ENCODE results near the gene MSH4.
"Not testable (repeated sequence)": the region's sequence is repeated elsewhere in the genome, so short reads cannot be mapped to it uniquely, and the experiment has no call there.

The MSH4 gene

DNA sequence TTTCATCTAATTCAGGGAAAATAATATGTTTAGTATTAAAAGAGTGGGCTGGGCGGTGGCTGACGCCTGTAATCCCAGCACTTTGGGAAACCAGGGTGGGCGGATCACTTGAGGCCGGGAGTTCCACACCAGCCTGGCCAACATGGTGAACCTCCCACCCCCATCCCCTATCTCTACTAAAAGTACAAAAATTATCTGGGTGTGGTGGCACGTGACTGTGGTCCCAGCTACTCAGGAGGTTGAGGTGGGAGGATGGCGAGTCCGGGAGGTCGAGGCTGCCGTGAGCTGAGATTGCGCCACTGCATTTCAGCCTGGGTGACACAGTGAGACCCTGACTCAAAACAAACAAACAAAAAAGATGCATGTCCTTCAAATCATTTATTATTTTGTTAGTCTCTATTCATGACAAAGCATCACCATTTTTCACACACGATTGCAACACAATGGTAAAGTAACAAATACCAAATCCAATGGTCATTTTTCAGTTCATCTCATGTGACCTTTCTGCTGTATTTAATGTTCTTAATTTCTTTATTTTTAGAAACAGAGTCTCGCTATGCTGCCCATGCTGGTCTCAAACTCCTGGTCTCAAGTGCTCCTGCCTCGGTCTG lies 1.0 kb downstream of the MSH4 start:
- no peak for ATAC-seq

DNA sequence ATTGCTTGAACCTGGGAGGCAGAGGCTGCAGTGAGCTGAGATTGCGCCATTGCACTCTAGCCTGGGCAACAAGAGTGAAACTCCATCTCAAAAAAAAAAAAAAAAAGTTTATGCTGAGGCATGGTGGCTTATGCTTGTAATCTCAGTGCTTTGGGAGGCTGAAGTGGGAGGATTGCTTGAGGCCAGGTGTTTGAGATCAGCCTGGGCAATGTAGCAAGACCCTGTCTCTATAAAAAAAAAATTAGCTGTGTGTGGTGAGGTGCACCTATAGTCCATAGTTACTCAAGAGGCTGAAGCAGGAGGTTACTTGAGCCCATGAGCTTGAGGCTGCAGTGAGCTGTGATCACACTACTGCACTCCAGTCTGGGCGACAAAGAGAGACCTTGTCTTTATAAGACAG lies 4.8 kb downstream of the MSH4 start:
- ATAC-seq = not testable (repeated sequence)

DNA sequence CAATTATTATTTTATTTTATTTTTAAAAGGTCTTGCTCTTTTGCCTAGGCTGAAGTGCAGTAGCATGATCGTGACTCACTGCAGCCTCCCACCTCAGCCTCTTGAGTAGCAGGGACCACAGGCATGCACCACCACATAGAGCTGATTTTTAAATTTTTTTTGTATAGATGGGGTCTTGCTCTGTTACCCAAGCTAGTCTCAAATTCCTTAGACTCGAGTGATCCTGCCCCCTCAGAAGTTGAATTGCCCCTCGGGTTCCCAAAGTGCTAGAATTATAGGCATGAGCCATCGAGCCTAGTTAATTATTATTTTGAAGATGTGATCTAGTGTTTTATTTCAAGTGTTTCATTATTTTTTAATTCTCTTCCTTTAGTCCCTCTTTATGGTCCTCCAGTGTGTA lies 12.2 kb downstream of the MSH4 start:
- ATAC-seq = no peak

DNA sequence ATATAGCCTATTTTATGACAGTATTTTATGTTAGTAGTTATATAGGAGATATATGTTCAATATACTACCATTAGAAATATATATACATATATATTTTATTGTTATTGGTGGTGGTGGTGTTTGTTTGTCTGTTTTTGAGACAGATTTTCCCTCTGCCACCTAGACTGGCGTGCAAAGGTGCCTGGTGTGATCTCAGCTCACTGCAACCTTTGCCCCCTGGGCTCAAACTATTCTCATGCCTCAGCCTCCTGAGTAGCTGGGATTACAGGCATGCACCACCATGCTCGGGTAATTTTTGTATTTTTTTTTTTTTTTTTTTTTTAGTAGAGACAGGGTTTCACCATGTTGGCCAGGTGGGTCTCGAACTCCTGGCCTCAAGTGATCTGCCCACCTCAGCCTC lies 13.4 kb downstream of the MSH4 start:
- ATAC-seq = not testable (repeated sequence)

DNA sequence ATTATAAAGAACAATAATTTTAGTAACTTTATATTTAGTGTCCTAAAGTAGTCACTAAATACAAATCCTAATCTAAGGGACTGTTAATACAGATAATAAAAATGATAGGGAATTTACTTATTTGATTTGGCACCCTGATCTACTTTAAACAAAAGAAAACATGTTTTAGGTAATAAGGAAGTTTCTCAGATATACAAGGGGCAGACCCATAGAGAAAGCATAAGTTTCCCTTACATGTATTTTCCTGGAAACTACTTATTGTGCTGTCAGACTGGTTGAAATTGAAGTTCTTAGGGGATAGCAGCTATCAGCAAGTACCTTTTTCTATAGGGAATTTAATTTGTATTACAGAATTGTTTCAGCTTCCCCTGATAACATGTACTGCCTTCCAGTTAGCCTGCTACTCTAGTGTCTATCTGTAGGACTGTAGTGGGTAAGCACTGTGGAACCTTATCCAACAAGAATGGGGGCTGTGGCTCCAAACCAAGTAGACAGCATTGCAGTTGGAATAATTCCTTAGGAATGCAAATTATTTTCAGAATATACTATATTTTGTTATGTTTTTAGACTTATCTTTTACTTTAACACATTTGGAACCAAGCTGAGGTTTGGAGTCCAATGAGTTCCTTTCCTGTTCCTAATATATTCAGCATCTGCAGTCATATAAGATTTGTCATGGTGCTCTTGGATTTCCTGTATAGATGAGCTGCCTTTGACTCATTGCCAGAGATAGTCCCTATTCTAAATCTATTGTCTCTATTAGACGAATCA lies 14.7 kb downstream of the MSH4 start:
- ATAC-seq = no peak

DNA sequence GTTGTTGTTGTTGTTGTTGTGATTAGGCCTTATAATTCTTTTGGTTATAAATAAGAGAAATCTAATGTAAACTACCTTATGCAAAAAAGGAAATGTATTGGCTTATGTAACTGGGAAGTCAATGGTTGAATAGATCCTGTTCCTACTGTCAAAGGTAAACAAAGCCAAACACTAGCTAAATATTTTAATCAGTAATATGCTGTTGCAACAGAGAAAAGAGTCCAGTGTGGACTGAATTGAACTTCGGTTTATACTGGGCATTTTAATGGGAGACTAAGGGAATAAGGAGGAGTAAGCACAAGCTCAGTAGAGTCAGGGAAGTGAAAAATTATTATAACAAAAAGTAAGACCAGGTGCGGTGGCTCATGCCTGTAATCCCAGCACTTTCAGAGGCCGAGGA lies 15.4 kb downstream of the MSH4 start:
- no peak for ATAC-seq

DNA sequence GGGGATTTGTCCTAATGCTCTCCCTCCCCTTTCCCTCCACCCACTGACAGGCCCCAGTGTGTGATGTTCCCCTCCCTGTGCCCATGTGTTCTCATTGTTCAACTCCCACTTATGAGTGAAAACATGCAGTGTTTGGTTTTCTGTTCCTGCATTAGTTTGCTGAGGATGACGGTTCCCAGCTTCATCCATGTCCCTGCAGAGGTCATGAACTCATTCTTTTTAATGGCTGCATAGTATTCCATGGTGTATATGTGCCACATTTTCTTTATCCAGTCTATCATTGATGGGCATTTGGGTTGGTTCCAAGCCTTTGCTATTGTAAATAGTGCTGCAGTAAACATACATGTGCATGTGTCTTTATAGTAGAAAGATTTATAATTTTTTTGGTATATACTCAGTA lies 26.9 kb downstream of the MSH4 start:
- not testable (repeated sequence) for ATAC-seq

DNA sequence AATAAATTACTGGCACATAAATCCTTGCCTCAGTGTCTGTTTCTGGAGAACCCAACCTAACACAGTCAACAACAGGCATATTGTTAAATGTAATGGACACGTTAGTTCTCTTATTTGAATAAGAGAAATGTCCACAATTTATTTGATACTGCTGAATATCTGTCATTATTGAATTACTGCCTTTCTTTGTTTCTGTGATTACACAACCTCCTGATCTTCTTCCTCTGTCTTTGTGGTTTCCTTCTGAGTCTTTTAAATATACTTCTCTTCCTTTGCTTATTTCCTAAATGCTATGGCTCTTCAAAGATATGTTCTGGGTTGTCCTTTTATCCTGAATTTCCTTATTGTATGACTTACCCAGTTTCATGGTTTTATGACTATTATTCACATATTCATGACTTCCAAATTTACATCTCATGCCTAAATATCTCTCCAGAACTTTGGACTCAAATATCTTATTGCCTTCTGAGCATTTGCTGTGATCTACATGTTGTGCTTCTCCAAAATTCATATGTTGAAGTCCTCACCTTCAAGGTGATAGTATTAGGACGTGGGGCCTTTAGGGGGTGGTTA lies 39.9 kb downstream of the MSH4 start:
- ATAC-seq = no peak

DNA sequence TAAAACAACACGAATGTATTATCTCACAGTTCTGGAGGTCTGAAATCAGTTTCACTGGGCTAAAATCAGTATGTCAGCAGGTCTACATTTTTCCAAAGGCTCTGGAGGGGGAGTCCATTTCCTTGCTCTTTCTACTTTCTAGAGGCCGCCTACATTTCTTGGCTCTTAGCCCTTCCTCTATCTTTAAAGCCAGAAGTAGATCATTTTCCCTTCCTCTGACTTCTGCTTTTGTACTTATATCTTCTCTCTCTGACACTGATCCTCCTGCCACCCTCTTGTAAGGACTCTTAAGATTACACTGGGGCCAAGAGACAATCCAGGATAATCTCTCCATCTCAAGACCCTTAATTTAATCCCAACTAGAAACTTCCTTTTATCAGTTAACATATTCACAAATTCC lies 41.4 kb downstream of the MSH4 start:
- ATAC-seq = no peak

DNA sequence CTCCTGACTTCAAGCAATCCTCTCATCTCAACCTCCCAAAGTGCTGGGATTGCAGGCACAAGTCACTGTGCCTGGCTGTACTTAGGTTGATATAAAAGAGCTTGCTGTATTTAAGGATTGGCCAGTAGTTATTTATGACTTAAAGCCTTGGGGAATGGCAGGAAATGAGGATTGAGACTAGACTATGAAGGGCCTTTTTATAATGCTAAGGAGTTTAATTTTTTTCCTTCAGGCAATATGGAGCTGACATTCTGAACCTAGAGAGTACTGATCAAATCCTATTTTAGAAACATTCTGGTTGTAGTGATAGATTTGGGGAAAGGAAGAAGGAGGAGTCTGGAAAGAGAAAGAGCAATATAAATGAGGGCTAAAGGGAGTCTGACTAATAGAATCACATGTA lies 44.7 kb downstream of the MSH4 start:
- ATAC-seq = no peak

DNA sequence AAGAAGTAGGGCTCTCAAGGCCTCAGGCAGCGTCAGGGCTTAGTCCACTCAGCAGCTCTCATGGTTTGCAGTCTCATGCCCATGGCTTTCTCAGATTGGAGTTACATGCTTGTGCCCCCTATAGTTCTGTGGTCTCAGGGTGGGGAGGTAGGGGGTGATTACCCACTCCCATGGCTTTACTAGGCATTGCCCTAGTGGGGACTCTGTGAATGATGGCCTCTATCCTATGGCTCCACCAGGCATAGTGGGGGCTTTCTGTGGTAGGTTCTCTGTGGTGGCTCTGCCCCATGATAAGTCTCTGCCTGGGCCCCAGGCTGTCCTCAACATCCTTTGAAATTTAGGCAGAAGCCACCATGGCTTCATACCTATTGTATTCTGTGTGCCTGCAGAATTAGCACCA lies 48.9 kb downstream of the MSH4 start:
- no peak for ATAC-seq

DNA sequence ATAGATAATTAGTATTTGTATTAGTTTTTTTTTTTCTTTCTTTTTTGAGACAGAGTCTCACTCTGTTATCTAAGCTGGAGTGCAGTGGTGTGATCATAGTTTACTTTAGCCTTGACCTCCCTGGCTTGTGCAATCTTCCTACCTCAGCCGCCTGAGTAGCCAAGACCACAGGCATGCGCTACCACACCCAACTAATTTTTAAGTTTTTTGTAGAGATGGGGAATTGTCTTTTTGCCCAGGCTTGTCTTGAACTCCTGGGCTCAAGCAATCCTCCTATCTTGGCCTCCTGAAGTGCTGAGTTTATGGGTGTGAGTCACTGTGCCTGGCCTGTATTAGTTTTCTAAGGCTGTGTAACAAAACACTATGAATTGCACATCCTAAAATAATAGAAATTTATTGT lies 58.3 kb downstream of the MSH4 start:
- no peak for ATAC-seq

DNA sequence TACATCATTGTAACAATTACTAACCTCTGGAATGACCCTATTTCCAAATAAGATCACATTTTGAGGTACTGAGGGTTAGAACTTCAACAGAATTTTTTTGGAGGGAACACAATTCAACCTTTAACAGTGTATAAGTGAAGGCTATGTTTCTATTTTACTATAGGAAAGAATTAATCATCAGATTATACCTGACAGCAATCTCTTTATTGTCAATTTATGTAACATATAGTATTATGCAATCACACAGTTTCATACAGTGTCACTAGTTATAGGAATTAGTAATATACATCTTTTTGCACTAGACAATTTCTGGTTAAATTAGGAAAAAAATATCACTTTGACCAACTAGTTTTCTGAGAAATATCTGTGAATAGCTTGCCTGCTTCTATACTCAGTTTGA lies 59.1 kb downstream of the MSH4 start:
- ATAC-seq = peak in 1 of 2 donors; percentile 17

DNA sequence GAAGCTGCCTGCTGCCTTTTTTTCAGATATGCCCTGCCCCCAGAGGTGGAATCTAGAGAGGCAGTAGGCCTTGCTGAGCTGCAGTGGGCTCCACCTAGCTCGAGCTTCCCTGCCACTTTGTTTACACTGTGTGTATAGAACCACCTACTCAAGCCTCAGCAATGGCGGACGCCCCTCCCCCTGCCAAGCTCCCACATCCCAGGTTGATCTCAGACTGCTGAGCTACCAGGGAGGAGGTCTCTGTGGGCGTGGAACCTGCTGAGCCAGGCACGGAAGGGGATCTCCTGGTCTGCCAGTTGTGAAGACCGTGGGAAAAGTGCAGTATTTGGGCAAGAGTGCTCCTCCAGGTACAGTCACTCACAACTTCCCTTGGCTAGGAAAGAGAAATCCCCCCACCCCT lies 65.1 kb downstream of the MSH4 start:
- ATAC-seq = no peak

DNA sequence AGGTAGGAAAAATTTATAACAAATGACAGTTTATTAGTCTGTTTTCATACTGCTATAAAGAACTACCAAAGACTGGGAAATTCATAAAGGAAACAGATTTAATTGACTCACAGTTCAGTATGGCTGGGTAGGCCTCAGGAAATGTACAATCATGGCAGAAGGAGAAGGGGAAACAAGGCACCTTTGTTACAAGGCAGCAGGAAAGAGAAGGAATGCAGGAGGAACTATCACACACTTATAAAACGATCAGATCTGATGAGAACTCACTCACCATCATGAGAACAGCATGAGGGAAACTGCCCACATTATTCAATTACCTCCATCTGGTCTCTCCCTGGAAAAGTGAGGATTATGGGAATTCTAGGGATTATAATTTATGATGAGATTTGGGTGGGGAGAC lies 74.3 kb downstream of the MSH4 start:
- no peak for ATAC-seq

DNA sequence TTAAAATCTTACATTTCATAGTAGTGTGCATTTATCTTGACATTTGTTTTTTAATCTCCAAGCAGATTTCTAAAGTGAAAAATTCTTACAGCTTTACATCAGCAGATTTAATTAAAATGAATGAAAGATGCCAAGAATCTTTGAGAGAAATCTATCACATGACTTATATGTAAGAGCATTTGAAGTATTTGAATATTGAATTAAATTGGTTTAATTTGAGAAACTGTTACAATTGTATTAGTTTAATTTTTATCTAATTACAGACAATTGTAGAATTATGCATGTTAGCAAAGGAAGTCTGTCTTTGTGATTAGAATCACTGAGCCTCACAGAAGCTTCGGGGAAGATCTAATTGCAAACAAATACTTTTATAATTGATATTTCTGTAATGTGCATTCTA lies 83.3 kb downstream of the MSH4 start:
- ATAC-seq = no peak

DNA sequence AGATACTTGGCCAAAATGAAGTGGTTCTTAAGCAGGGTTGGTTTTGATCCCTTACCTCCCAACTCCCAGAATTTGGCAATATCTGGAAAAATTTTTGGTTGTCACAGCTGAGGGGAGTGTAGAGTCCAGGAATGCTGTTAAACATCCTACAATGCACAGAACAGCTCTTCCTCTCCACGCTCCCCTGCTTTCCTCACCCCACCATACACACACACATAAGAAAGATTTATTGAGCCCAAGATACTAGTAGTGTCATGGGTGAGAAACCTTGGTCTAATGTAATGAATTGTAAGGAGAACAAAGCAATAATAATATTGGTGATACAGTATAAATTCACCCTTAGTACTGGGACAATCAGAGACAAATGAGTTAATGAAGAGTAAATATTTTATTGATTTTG lies 87.8 kb downstream of the MSH4 start:
- no peak for ATAC-seq

DNA sequence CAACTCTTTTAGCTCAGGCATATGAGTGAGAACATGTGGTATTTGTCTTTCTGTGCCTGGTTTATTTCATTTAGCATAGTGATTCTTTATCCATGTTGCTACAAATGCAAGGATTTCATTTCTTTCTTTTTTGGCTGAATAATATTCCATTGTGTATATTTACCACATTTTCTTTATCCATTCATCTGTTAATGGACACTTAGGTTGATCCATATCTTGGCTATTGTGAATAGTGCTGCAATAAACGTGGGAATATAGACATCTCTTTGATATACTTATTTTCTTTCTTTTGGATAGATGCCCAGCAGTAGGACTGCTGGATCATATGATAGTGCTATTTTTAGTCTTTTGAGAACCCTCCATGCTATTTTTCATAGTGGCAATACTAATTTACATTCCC lies 104.7 kb downstream of the MSH4 start:
- ATAC-seq = no peak

DNA sequence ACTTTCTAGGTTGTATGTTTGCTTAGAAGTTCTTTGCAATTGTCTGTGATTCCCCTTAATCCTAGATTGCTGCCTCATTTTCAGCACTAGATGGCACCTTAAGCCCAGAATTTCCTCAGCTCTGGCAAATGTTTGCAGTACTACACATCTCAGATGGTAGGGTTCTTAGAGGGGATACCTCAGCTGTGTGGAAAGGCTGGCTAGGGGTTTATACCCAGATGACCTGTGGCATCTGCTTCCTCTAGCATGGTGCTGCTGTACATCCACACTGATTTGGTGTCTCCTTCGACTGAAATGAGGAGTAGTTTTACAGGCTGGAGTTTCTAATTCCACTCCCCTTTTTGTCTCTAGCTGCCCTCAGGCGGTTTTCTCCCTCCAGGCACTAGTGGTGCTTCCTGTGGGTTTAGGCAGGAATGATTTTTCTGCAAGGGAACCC lies 112.1 kb downstream of the MSH4 start:
- ATAC-seq = no peak

DNA sequence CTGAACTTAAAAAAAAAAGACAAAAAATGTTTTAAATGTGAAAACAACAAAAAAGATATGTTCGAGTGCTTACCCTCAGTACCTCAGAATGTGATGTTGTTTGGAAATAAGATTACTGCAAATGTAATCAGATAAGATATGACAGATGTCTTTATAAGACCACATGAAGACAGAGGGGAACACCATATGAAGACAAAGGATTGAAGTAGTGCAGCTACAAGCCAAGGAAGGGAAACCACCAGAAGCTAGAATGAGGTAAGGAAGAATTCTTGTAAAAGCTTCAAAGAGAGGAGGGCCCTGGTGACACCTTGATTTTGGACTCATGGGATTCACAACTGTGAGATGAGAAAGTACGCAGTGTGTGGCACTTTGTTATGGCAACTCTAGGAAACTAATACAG lies 120.2 kb downstream of the MSH4 start:
- ATAC-seq = no peak

DNA sequence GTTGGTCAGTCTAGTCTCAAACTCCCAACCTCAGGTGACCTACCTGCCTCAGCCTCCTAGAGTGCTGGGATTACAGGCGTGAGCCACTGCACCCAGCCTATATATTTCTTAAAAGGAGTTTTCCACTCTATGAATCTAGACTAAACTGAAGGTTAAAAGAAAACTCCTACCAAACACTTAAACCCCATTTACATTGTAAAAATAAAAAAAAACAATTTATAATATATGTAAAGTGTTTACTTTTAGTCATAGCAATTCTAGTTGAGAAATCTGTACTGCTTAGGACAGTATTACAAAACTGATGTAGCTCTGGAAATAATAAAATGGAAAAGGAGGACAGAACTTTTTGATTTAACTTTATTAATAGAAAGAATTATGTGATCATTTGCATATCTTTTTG lies 126.0 kb downstream of the MSH4 start:
- no peak for ATAC-seq

DNA sequence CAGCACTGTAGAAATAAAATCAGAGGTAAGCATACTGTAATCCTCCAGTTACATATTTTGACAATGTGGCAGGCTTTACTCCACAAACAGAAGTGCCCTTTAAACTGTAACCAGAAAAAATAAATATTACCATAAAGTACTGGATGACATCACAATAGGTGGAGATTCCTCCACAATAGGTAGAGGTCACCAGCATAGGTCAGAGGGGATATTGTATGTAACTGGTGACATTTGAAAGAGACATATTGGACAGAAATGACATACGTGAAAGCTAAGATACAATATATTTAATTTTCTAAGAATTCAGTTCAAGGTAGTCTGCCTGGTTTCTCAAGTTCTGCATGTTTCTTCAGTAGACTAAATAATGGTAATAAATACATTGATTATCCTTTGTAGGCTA lies 135.6 kb downstream of the MSH4 start, which contains the start of gene ASB17:
Gene ASB17 (minus strand): TSS at position 101 of the 400 bp plus-strand sequence. CDS start 113 bp downstream, outside the sequence.
- ATAC-seq = no peak

DNA sequence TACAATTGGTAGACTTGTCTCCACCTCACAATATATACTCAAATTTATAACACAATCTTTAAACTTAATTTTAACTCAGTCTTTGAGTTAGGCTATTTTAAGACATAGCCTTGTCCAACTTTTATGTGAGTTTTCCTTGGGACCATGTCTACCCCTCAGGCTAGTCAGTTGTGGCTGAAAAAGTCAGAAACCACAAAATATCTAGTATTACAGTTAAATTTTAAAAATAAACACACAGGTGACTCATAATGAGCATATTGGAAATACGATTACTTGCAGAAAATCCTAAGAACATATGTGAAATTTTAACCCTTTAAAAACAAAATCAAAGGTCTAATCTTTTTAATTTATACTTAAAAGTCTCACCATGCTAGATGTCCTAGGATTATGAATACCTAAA lies 140.4 kb downstream of the MSH4 start:
- no peak for ATAC-seq

DNA sequence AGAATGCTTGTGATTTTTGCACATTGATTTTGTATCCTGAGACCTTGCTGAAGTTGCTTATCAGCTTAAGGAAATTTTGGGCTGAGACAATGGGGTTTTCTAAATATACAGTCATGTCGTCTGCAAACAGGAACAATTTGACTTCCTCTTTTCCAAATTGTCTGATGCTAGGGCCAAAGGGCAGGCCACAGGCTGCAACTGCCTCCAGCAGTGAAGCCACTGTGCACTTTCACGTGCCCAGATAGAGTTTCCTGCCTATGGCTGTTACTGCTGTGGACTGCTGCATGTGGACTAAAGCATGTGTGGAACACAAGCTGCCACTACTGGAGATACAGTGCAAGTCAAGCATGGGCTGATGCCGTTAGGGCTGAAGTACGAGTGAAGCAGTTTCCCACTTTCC lies 146.4 kb downstream of the MSH4 start:
- ATAC-seq = not testable (repeated sequence)

All from activated CD4-positive, CD25-positive, alpha-beta regulatory T cell treated with anti-CD3 and anti-CD28 coated beads, Interleukin-2, amount 50 U/mL, for 24 hours (primary cell).